HG03159 (cell line): ENCODE results near the gene SLC38A6.
"Not testable (repeated sequence)": the region's sequence is repeated elsewhere in the genome, so short reads cannot be mapped to it uniquely, and the experiment has no call there.

ENCODE experiments used
- ATAC-seq: cut with Tn5 transposase; IDR thresholded peaks from one replicate; pipeline ENCODE4 v1.9.1; 2021; ENCODE audit warnings: mild to moderate bottlenecking, moderate library complexity; ENCODE audit not compliant: unreplicated experiment

The SLC38A6 gene

DNA sequence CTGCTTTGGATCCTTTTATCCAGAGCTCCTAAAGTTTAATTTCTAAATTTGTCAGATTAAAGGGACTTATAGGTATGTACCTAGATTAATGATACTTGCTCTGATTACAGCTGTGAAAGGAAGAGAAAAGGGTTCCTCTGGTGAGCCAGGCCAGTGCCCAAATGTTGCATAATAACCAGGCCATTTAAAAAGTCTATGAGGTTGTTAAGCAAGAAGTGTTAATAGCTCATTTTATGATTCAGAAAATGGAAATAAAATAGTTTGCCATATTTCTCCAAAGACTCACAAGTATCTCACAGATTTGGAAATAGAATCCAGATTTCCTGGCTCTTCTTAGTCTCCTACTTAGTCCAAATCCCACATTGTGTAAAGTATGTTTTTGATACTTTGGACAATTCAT lies 67.6 kb downstream of the SLC38A6 start:
- ATAC-seq: no peak

DNA sequence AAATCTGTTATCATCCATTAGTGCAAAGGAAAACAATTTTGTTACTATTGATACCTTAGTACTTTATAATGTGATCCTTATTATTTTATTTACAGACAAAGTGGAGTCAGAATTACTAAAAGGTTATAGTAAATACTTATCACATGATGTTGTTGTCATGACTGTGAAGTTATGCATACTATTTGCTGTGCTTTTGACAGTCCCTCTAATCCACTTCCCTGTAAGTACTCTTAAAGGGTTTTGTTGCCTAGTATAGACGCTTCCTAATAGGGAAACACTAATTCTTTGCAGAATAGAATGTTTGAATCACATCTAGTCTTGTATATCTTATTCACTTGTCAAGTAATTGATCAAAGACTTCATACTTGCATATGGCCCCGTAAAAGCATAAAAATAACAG lies 69.4 kb downstream of the SLC38A6 start:
- no peak for ATAC-seq

DNA sequence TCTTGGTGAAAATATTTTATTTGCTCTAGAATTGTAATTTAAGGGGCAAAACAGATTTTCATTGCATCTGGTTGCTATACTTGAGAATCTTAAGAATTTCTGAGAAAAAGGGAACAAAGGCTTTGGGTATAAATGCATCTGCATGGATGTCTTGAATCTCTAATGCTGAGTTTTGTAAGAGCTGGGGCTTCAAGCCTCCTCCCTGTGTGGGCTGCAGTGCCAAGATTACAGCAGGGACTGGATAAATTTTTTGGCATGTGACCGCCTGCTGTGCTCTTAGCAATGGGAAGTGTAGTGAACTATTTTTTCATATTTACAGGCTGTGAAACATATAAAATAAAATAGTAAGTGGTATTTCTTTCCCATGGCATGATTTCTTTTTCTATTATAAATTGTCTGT lies 70.0 kb downstream of the SLC38A6 start:
- ATAC-seq: no peak

DNA sequence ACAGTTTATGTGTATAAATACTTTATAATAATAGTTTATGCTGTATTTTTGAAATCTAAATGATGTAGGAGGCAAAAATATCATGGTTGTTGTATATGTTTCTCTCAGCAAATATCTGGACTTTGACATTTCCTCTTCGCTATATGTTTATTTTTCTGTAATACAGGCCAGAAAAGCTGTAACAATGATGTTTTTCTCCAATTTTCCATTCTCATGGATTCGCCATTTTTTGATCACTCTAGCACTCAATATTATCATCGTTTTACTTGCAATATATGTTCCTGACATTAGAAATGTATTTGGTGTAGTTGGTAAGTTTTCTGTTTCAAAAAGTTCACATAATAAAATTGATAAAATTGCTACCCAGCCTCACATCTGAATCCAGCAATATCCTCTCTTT lies 70.6 kb downstream of the SLC38A6 start:
- no peak for ATAC-seq

DNA sequence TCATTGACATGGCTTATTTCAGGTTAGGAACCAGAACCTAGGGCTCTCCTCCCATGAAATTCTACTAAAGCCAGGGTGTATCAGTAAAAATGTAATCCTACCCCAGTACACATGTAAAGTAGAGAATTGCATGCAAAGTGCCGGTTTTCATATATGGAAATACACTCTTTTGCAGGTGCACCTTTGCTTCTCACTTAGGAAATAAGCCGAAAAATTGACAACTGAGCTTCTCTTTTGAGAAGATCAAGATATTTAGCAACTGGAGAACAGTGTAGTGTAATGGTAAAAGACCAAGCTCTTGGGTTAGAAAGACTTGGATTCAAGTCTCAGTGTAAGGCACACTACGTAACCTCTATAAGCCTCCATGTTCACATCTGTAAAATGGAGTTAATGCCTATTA lies 82.4 kb downstream of the SLC38A6 start:
- no peak for ATAC-seq

DNA sequence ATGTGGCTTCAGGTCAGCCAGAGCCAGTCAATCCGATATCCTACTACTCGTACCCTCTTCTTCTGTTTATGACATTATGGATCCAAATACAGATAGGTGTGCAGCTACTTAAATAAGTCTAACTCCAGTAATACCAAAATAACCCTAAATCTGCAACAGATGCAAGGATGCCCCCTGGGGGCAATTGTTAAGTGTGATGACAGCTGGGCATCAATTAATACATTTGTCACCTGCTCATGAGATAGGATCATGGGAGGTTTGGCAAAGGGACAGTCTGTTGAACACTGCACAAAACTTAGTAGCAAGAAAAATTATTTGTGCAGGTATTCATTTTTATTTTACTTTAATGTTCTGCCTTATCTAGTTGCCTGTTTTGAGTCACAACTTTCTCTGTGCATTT lies 83.2 kb downstream of the SLC38A6 start:
- no peak for ATAC-seq

DNA sequence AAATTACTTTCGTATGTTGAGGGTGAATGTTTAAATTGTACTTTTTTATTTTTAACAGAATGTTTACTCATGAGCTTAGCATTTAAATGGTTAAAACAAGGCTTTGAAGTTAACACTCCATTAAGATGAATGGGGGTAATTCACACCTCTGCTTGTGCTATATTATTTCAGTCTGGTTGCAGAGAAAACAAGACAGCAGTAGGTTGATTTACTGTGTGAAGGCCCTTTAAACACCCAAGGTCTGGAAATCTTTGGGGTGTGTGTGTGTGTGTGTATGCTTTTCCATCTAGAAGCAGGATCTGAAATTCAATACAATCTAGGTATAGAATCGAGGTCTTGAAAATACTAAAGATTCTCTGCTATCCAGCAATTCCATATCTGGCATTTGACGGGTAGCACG lies 83.8 kb downstream of the SLC38A6 start:
- no peak for ATAC-seq

DNA sequence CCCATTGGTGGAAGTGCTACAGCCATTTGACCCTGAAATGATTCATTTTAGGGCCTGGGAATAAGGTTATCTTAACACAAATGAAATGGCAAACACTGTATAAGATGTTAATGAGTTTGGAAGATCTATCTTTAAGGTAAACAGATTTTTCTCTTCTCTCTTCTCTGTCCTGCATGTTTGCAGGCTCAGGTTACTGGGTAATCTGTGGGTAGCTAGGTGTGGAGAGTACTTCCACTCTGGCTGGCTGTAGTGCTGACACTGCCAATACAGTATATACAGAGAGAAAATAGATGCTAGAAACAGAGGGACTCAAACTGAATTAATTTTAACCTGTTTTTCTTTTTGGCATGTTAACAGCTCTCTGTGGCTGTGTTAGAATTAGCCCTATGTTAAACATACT lies 84.6 kb downstream of the SLC38A6 start:
- ATAC-seq: no peak

DNA sequence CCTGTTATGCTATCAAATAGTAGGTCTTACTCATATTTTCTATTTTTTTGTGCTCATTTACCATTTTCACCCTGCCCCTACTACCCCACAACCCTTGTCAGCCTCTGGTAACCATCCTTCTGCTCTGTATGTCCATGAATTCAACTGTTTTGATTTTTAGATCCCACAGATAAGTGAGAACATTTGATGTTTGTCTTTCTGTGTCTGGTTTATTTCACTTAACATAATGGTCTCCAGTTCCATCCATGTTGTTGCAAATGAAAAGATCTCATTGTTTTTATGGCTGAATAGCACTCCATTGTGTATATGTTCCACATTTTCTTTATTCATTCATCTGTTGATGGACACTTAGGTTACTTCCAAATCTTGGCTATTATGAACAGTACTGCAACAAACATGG lies 91.4 kb downstream of the SLC38A6 start:
- not testable (repeated sequence) for ATAC-seq

DNA sequence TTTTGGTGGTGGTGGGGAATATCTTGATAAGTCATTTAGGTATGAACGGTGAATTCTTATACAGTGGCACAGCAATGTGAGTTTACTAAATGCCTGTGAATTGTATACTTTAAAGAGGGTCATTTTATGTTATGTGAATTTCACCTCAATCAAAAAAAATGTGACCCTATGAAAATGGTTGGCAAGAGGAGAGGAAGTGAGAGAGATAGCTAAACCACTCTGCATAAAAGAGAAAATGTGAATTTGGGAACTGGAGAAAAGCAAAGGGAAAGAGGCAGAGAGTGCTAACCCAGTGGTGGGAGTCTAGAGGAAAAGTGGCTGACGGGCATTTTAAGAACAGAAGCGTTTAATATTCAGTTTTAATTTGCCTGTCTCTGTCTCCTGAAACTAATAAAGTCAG lies 93.8 kb downstream of the SLC38A6 start:
- no peak for ATAC-seq

DNA sequence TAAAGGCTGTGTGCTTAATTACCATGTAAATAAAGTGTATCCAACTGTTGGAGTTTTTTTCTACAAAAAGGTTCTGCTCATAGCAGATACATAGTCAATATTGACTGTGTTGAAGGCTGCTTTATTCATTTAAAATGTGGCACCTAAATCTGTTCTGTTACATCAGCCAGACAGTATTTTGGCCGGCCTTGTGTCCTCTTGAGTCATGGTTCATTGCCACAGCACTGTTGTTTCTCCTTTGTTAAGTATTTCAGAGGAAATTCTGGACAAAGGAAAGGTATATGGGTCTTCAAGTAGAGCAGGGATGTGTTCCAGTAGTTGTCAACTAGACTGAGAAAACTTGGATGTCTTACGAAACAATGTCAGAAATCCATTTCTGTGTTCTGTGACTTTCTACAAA lies 95.5 kb downstream of the SLC38A6 start:
- no peak for ATAC-seq

DNA sequence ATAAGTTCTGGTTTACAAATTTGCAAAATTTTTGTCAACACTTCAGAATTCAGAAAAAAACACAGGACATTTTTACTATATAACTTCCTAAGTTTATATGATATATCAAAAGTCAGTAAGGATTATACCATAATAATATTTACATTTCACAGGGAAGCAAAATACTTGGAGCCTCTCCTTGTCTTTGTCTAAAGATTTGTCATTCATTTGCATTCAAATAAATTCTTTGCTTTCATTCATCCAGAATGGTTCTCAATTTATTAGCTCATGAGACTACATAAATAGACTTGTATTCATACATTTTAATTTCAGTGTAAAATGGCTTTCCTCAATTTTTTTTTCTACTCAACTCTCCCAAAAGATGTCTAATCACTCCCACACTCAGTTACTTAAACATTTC lies 96.4 kb downstream of the SLC38A6 start:
- no peak for ATAC-seq

DNA sequence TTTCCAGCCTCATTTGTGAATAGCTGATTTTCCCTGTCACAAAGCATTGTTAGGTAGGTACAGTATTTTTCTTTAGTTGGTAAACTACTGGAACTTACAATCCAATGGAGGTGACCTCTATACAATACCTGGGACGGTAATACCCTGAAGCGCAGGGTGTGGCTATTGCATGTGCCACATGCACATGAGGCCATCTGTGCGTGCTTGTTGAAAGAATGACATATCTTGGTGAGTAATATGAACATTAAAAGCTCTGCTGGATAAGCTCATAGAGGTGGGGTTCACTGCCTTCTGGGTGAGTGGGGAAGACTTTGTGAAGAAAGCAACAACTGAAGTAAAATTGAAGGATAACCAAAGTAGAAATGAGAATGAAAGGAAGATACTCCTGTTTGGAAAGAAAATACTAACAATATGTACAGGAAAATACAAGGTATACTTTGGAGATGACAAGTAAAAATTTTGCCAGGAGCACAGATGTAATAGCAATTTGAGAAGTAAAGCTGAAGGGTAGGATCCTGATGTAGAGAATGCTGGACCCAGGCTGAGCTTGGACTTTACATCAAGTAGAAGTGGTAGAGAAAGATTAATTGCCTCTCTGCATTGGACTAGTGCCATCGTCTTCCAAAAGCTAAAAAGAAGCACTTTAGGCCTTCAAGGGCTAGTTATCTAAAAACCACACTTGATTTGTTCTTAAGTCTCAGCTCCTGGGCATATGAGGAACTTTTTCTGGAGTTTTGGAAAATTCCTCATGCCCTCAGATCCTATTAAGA lies 97.1 kb downstream of the SLC38A6 start:
- ATAC-seq: no peak

DNA sequence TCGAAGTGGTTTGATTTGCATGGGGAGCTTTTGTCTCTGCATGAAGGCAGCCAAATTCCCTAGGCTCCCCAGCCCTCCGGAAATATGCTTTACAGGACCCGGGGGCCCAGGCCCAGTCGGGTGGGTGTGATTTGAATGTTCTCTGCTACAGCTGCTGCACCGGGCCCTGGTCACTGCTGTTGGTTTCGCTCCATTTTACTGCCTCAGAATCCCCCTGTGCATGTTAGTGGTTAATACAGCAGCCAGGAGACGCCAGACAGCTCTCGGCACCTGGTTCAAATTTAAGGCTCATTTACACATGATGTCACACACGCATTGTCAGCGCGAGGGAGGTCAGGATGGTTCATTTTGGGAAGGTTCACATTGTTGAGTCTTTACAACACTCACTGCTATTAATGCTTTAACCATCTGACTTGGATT lies 99.6 kb downstream of the SLC38A6 start:
- ATAC-seq: peak; percentile 84

DNA sequence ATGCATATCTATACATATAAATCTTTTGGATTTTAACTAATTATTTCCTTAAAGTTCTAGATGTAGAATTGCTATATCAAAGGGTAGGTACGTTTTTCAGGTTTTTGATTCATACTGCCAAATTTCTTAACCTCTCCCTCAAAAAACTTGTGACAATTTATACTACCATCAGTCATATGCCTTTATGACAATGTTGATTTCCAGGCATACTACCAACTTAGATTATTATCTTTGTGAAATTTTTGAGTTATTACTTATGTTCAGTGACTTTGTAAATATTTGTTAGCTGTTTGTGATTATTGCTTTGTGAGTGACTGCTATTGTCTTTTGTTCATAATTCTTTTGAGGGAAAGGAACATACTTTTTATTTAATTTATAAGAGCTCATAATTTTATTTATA lies 107.0 kb downstream of the SLC38A6 start:
- no peak for ATAC-seq

DNA sequence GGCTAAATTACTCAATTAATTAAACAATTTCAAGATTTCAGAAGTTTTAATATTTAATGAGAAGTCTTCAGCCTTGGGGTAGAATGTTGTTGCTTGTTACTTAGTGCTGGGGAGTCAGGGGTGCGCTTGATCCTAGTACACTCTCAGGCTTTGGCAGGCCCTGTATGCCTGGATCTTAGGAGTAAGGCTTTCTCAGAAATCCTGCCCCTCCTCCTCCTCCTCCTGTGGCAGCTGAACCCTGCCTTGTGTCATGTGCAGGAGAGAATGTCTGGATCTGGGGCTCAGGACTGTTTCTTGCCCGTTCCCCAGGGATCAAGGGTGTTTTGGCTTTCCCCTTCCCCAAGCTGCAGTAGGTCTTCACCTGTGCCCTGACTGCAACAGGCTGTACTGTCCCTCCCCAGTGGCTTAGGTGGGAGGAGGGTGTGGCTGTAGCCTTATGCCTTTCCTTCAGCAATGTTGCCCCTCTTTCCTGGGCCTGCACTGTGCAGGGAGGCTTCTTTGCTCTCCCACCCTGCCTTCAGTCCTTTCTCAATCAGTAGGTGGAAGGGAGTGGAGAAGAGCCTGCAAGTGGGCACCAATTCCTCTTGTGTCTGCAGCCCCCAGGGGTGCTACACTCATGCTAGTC lies 108.2 kb downstream of the SLC38A6 start:
- ATAC-seq: no peak

DNA sequence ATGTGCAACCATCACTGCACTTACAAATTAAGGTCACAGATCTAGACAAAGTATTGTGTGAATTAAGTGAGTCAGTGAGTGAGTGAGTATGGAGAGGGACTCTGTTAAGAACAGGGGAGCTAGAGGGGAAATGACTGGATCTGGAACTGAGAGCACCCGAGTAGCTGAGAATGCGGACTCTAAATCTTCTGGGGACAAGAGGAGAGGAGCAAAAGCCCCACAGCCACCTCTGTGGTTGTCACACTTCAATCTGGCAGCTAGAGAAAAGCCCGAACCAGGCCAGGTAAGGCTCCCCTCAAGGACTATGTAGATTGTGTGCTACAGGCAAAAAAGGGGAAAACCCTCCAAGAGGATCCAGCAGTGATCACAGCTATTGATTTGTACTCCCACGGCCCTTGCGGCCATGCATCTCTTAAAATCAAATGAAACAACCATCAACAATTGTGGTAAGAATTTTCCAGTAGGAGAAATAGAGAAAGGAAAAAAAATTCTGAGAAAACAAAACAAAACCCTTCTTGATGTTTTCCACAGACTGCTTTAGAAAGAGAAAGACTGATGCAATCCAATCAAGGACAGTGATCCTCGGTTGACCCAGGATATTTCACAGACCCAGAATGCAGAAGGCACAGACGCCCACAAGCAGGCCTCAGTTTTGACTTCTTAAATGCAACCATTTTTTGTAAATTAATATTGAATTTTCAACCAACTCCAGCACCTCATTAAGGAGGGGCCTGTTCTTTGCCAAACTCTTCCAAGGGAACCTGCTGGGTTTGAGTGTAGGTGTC lies 109.6 kb downstream of the SLC38A6 start:
- ATAC-seq: peak; percentile 78

DNA sequence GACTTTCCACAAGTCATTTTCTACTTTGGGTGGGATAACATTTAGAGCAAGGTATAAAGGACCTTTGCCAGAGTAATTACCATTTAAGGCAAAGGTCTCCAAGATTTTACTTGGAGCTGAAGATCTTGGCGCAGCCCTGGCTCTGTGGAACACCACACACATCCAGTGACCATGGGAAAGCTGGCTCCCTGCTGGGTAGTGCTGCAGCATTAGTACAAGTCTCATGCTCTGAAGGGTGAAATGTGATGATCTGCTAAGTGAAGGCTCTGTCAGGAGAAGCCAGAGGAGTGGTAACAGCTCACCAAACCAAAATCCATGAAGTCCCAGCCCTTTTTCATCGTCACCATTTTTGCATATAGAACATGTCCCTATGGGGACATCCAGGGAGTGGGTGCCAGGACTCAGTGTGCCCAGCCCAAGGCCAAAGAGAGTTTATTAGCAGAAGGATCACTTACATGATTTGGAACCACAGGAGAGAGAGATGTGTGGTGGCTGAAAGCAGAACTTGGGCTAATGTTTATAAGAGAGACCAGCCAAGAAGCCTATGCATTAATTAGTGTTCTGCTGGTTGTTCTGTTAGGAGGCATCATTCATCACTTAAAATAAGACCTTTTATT lies 110.7 kb downstream of the SLC38A6 start:
- ATAC-seq: no peak

DNA sequence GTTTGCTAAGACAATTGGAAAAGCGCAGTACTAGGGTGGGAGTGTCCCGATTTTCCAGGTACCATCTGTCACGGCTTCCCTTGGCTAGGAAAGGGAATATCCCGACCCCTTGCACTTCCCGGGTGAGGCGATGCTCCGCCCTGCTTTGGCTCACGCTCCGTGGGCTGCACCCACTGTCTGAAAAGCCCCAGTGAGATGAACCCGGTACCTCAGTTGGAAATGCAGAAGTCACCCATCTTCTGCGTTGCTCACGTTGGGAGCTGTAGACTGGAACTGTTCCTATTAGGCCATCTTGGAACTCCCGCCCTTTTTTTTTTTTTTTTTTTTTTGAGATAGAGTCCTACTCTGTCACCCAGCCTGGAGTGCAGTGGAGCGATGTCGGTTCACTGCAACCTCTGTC lies 117.1 kb downstream of the SLC38A6 start:
- not testable (repeated sequence) for ATAC-seq

DNA sequence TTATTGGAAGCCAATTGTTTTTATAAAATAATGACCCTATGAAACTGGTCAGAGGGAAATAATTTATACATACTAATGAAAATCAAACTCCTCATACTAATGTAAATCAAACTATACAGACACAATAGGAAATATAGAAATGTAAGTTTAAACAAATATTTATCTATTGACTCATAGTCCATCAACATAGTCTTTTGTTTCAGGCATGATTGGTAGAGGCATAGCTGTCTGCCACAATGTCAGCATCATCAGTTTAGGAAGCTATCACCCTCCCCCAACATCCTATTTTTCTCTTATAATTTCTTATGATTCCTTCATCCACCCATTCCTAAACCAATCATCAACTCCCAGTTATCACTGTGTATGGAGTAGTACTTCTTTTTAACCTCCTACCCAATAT lies 117.7 kb downstream of the SLC38A6 start:
- no peak for ATAC-seq

DNA sequence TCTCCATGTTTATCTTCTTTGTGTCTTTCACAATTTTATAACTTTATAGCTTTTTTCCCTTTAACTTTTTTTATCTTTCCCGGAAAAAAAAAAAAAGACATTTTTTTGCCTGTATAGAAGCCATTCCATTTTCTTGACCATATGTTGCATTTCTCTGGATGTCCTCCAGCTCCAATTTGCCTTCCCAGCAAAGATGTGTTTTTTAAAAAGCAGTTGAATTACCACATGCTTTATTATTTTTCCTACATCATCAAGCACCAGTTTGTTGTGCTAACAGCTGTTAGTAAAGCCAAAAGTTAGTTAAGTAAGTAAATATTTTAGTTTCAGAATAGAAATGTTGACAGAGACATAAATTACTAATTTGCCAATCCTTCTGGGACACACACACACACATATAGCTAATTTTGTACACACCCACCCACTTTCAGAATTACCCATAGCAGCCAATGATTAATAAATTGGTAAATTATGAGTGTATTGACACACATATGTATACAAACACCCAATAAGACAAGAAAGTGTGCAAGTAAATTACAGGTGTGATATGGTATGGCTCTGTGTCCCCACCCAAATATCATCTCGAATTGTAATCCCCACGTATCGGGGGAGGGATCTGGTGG lies 118.3 kb downstream of the SLC38A6 start:
- ATAC-seq: no peak
